Mesodermal cell (in vitro differentiated cells): ENCODE data around the gene CBX2.
"Not testable (repeated sequence)": the region's sequence is repeated elsewhere in the genome, so short reads cannot be mapped to it uniquely, and the experiment has no call there.

Experiments used
- H3K27ac ChIP-seq: 2 replicates; pipeline ENCODE4 v1.7.0; 2013; ENCODE audit warnings: mild to moderate bottlenecking, low read depth, low read length, moderate library complexity; ENCODE audit not compliant: severe bottlenecking
- H3K36me3 ChIP-seq: 2 replicates; pipeline ENCODE4 v1.7.1; 2013; ENCODE audit warnings: mild to moderate bottlenecking, low read length, moderate library complexity; ENCODE audit not compliant: control insufficient read depth, insufficient read depth
- H3K4me1 ChIP-seq: one replicate; pipeline ENCODE4 v1.7.1; 2013; ENCODE audit warnings: mild to moderate bottlenecking, low read length; ENCODE audit not compliant: insufficient read depth, control insufficient read depth, poor library complexity, severe bottlenecking
- H3K4me3 ChIP-seq: 2 replicates; pipeline ENCODE4 v1.7.0; 2013; ENCODE audit warnings: low read length, control low read depth, mild to moderate bottlenecking; ENCODE audit not compliant: insufficient read depth, poor library complexity, severe bottlenecking; ENCODE audit errors: extremely low read depth
- H3K9me3 ChIP-seq: 2 replicates; pipeline ENCODE4 v1.7.1; 2013; ENCODE audit warnings: mild to moderate bottlenecking, low read length, moderate library complexity; ENCODE audit not compliant: control insufficient read depth
- WGBS, 2 experiments: methylation state at CpG; one replicate each; pipeline ENCODE4 v1.1.5; 2013; ENCODE audit warnings: missing lambda C conversion rate in 2 of 2; ENCODE audit not compliant: insufficient coverage in 2 of 2; 5-methylcytosine and 5-hydroxymethylcytosine counted together

Gene CBX2

DNA sequence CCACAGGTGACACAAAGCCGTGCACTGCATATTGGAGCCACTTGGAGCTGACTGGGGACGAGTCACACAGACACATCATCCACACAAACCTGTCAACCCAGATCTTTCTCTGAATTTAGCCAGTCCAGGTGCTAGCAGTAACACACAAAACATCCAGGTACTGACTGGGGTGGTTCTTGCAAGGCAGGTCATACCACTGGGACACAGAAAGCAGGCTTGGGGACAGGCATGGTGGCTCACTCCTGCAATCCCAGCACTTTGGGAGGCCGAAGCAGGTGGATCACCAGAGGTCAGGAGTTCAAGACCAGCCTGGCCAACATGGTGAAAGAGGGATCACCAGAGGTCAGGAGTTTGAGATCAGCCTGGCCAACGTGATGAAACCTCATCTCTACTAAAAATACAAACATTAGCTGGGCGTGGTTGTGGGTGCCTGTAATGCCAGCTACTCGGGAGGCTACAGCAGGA lies 32.3 kb upstream of the CBX2 start:
- Histone ChIP-seq H3K36me3 (no peaks in the 10 kb centered on the region), H3K4me1 (peaks cover 4% of the 10 kb centered on the region), H3K9me3 (no peaks in the 10 kb centered on the region), H3K27ac (no peak overlapping the region), H3K4me3 (no peak overlapping the region)
- WGBS, 2 experiments = 60 to 61% methylated on average over 3 to 6 of the region's 6 CpGs

DNA sequence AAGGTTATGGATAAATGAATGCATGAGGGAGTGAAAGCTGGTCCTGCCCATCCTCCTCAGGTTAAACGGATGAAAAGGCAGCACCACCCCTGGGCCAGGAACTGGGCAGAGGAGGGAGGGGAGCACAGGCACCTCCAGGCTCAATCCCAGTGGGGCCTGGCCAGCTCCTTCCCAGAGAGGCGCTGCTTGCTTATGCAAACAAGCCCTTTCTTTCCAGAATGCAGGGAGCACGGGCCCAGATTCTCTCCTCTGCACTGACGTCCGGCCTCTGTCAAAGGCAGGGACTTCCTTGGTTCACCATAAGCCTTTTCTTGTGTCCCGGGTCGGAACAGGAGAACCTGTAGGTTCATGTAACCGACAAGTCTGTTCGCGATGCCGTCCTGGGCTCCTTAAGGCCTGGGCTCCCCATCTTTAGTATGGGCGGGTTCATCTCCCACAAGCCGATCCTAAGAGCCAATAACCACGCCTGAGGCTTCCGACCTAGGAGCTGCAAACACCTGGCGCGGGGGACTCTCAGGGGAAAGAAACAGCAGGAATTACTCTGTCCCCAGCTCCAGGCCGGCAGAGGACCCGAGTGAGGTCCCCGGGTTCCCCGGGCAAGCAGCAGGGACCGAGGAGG lies 30.9 kb upstream of the CBX2 start:
- Histone ChIP-seq H3K27ac (no peak overlapping the region), H3K4me3 (no peak overlapping the region), H3K4me1 (peaks cover 4% of the 10 kb centered on the region), H3K36me3 (no peaks in the 10 kb centered on the region), H3K9me3 (no peaks in the 10 kb centered on the region)
- 5 to 6% methylated on average over 21 to 22 of the region's 22 CpGs for WGBS, 2 experiments

DNA sequence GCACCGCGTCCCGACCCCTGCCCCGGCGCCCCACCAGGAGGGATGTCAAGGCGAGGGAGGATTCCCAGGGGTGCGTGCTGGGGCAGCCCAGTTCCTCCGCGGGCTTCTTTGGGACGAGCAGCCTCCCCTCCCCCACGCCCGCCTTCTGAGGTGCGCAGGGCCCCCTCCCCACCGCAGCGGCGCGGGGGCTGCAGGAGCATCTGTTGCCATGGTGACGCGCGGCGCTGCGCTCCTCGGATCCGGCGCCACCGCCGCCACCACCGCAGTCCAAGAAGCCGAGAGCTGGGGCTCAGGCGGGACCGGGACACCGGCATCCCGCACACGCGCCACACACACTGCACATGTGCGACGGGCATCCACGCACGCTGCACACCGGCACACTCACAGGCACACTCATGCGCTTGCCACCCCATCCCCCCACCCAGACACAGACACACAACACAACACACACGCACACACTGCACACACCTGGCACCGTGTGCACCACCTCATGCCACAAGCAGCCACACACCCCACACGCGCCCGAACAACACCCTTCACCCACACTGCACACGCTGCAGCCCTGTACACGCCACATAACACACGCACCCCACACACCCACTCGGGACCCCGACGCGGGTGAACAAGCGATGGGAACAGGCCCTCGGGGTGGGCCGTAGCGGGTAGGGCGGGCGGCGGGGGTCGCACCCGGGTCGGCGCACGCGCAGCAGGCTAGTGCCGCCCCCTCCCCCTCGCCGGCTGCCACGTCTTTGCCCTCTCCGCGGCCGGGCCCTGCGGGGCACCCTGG lies 30.2 kb upstream of the CBX2 start:
- peak overlapping the region; percentile 16 for H3K4me3 ChIP-seq
- no peaks in the 10 kb centered on the region for H3K36me3 ChIP-seq
- no peak overlapping the region for H3K27ac ChIP-seq
- H3K9me3 ChIP-seq = no peaks in the 10 kb centered on the region
- 4 to 8% methylated on average over 34 to 56 of the region's 74 CpGs for WGBS, 2 experiments
- peaks cover 4% of the 10 kb centered on the region for H3K4me1 ChIP-seq

DNA sequence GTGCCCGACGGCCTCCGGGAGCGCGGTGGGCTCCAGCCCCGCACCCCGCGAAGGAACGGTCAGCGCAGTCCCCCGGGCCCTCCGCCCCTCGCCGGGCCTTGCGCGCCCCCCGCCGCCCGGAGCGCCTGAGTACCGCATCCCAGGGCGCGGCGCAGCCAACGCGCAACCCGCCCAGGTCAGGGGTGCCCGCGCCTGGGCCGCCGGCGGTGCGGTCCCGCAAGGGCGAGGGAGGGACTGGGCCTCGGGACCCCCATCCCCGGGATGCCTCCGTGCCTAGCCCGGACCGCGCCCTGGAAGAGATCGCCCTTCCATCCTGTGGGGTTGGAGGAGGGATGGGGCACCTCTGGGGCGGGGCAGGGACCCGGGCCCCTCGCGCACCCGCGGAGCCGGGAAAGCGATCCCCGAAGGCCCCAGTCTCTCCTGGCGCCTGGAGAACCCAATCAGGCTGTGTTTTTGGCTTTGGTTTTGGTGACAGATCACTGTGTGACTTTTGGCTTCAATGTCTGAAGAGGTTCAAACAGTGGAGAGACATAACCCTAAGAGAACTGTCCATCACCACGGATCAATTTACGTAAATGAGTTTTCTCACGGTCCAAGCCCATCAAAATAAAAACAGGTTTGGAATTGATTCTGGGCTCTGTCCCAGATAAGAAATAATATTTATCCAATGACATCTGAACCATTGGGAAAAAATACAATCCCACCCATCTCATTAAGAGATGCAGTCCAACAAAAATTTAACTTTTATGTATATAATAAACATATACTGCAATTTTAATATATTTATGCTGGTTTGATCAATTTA lies 29.5 kb upstream of the CBX2 start:
- peak overlapping the region; percentile 16 for H3K4me3 ChIP-seq

DNA sequence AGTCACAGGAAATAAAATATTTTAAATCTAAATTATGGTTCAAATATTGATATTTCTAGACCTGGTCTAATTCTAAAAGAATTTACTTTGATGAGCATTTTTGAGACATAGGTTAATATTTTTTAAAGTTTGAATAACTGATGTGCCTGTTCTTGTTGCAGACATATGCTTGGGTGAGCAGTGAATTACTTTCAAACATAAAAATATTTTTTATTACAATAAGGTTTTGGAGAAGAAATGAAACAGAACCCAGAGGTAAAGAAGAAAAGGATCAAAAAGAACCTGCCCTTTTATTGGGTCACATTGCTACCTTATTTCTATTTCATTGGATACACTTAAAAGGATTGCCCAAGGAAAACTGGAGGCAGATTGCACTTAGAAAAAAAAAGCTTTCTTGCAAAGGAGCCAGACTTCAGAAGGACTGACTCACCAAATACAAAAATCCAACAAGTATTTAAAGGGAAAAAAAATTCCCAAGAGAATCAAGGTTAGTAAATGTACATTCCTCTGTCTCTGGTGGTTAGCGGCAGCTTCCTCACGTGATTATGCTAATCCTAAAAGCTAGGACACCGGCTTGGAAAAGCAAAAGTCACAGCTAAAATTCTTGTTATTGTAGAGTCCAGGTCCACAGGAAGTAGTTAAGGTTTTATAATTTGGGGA lies 28.7 kb upstream of the CBX2 start:
- H3K27ac ChIP-seq = no peak overlapping the region
- H3K9me3 ChIP-seq = no peaks in the 10 kb centered on the region
- H3K4me1 ChIP-seq = peaks cover 4% of the 10 kb centered on the region
- 51 to 53% methylated on average over 2 to 3 of the region's 3 CpGs for WGBS, 2 experiments
- no peak overlapping the region for H3K4me3 ChIP-seq
- no peaks in the 10 kb centered on the region for H3K36me3 ChIP-seq

More for the DNA sequence above, 29.5 kb upstream of the CBX2 start:
- Histone ChIP-seq H3K9me3 (no peaks in the 10 kb centered on the region), H3K36me3 (no peaks in the 10 kb centered on the region), H3K27ac (no peak overlapping the region), H3K4me1 (peaks cover 4% of the 10 kb centered on the region)
- 3 to 5% methylated on average over 27 to 45 of the region's 55 CpGs for WGBS, 2 experiments

DNA sequence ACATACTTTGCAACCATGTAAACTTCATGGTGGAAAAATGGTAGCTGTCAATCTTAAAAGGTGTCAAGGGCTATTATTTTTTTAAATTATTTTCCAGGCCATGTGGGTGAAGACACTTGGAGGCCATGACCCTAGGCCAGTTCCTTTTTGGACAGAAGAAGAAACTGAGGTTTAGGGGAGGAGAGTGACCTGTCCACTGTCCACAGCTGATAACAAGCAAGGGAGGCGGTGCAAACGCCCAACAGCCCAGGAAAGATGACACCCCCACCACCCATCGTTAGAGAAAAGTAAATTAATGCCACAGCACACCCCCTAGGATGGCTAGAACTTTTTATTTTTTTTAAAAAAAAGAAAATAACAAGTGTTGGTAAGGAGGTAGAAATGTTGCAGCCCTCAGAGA lies 28.0 kb upstream of the CBX2 start:
- H3K27ac ChIP-seq = no peak overlapping the region
- H3K9me3 ChIP-seq = no peaks in the 10 kb centered on the region
- WGBS, 2 experiments = no CpG with 5 or more reads among the region's 3 CpGs
- H3K36me3 ChIP-seq = no peaks in the 10 kb centered on the region
- H3K4me1 ChIP-seq = peaks cover 4% of the 10 kb centered on the region
- no peak overlapping the region for H3K4me3 ChIP-seq

DNA sequence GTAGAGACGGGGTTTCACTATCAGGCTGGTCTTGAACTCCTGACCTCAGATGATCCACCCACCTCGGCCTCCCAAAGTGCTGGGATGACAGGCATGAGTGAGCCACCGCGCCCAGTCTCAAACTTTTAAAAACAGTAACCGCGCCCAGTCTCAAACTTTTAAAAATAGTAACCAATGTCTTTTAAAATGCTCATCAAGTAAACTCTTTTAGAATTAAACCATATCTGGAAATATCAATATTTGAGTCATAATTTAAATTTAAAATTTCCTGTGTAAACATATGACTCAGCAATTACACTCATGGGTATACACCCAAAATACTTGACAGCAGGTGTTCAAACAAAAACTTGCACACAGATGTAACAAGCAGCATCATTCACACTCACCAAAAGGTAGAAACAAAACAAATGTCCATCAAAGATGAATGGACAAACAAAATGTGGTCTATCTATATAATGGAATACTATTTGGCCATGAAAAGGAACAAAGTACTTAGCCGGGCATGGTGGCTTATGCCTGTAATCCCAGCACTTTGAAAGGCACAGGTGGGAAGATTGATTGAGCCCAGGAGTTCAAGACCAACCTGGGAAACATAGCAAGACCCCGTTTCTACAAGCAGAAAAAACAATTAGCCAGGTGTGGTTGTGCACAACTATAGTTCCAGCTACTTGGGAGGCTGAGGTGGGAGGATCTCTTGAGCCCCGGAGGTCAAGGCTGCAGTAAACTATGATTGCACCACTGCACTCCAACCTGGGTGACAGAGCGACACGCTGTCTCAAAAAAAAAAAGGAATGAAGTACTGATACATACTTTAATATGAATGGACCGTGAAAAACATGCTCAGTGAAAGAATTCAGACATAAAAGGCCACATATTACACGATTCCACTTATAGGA lies 27.1 kb upstream of the CBX2 start:
- Histone ChIP-seq H3K9me3 (no peaks in the 10 kb centered on the region), H3K36me3 (no peaks in the 10 kb centered on the region), H3K4me3 (no peak overlapping the region), H3K4me1 (peaks cover 4% of the 10 kb centered on the region), H3K27ac (no peak overlapping the region)
- 84 to 86% methylated on average over 6 of the region's 13 CpGs for WGBS, 2 experiments

DNA sequence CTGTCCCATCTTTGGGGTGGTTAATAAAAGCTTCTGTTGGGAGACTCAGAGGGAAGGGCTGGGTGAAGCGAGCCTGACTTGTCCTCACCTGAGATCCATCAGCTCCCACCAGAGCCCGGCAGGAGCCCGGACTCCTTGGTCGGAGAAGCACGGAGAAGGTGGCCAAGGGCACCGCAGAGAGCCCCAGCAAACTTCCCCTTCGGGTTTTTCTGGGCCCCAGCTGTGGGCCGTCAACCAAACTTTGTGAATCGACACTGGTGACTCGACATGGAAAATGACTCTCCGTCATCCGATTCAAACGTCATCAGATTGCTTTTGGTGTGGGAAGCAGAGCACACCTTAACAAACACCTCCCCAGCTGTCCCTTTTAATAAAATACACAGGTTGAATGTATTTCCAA lies 25.8 kb upstream of the CBX2 start:
- 91 to 95% methylated on average over 7 to 11 of the region's 13 CpGs for WGBS, 2 experiments
- Histone ChIP-seq H3K9me3 (no peaks in the 10 kb centered on the region), H3K27ac (no peak overlapping the region), H3K4me3 (no peak overlapping the region), H3K36me3 (no peaks in the 10 kb centered on the region), H3K4me1 (peaks cover 4% of the 10 kb centered on the region)

DNA sequence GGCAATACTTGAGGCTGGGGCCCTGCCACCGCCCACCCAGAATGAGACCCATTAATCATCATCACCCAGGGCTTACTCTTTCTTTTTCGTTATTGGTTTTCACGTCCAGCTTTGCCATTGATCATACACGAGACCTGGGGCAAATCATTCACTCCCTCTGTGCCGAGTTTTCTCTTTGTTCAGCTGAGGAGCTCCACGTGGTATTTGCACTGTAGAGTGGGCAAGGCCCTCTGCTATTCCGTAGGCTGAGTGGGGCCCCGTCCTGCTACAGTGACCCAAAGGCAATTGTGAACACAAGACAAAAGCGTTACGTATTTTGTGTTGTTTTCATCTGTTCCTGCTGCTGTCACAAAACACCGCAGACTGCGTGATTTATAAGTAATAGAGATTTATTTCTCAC lies 23.6 kb upstream of the CBX2 start:
- Histone ChIP-seq H3K4me1 (no peaks in the 10 kb centered on the region), H3K4me3 (no peak overlapping the region), H3K36me3 (no peaks in the 10 kb centered on the region), H3K9me3 (no peaks in the 10 kb centered on the region), H3K27ac (no peak overlapping the region)
- 86 to 87% methylated on average over 8 to 12 of the region's 12 CpGs for WGBS, 2 experiments

DNA sequence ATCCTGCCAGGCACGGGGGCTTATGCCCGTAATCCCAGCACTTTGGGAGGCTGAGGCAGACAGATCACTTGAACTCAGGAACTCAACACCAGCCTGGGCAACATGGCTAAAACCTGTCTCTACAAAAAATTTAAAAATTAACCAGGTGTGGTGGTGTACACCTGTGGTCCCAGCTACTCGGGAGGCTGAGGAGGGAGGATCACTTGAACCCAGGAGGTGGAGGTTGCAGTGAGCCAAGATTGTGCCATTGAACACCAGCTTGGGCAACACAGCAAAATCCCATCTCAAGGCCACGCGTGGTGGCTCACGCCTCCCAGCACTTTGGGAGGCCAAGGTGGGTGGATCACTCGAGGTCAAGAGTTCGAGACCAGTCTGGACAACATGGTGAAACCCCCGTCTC lies 23.0 kb upstream of the CBX2 start:
- not testable (repeated sequence) for H3K4me1 ChIP-seq, H3K27ac ChIP-seq, H3K36me3 ChIP-seq, H3K9me3 ChIP-seq, H3K4me3 ChIP-seq
- 86 to 87% methylated on average over 9 of the region's 9 CpGs for WGBS, 2 experiments
